Fibroblast of lung (primary cell): ENCODE results near the gene CPSF3.

ENCODE experiments used
- CTCF ChIP-seq, 2 donors: IDR thresholded peaks in 1 of 2; conservative IDR thresholded peaks in 1 of 2; 1 replicate in 1 of 2; 2 replicates in 1 of 2; pipeline ENCODE4 v1.5.1; 2011 to 2012; ENCODE audit warnings: low read length in 2 of 2, control low read depth in 1 of 2, inconsistent platforms in 1 of 2, low read depth in 1 of 2, mild to moderate bottlenecking in 1 of 2
- EZH2 ChIP-seq: IDR thresholded peaks from 2 replicates; pipeline ENCODE4 v1.5.1; 2012; ENCODE audit warnings: low read length, control low read depth, mild to moderate bottlenecking; ENCODE audit errors: missing control alignments

GRCh38 chr2:9493478-9493877 is 70.0 kb downstream of the CPSF3 start:
- TF ChIP-seq CTCF (conservative IDR thresholded peaks at IDR 0.05 in 1 of 2, IDR thresholded peaks at IDR 0.05 in 1 of 2; ENCODE audit: low read depth in 1 of 2, low read length in 2 of 2) (no peak), EZH2 (no peak)
